Stimulated activated naive B cell treated with anti-CD40 and anti-IgM and Interleukin-4, amounts not matched to agents 10 μg/mL and 1 μg/mL and 100 μg/mL, for 72 hours (primary cell): ENCODE data around the gene LRRC51.
A peak's percentile ranks its signal among the peaks of the same experiment; 100 is the strongest.

Experiments used
- ATAC-seq, 2 donors: fragments of 150-1000 bp; cut with Tn5 transposase; replicated peaks; 2 replicates each; pipeline ENCODE4 v1.10.0; 2021; ENCODE audit warnings: moderate library complexity in 1 of 2
- DNase-seq: peaks from one replicate; pipeline ENCODE4 v3.0.0; 2021
- H3K27ac Mint-ChIP-seq: one replicate; pipeline ENCODE4 v1.8.0; 2022; ENCODE audit warnings: mild to moderate bottlenecking, mixed read lengths
- H3K27me3 Mint-ChIP-seq, 2 donors: one replicate each; pipeline ENCODE4 v1.8.0; 2022; ENCODE audit warnings: mixed read lengths in 2 of 2
- H3K36me3 Mint-ChIP-seq, 2 donors: one replicate each; pipeline ENCODE4 v1.8.0; 2022; ENCODE audit warnings: mixed read lengths in 2 of 2, mild to moderate bottlenecking in 1 of 2
- H3K4me1 Mint-ChIP-seq, 2 donors: one replicate each; pipeline ENCODE4 v1.8.0; 2022; ENCODE audit warnings: mixed read lengths in 2 of 2, mild to moderate bottlenecking in 1 of 2
- H3K4me3 Mint-ChIP-seq, 2 donors: one replicate each; pipeline ENCODE4 v1.8.0; 2022; ENCODE audit warnings: mild to moderate bottlenecking in 2 of 2, mixed read lengths in 2 of 2, moderate library complexity in 1 of 2
- H3K9me3 Mint-ChIP-seq, 2 donors: one replicate each; pipeline ENCODE4 v1.8.0; 2022; ENCODE audit warnings: mixed read lengths in 2 of 2, mild to moderate bottlenecking in 1 of 2

Gene LRRC51

DNA sequence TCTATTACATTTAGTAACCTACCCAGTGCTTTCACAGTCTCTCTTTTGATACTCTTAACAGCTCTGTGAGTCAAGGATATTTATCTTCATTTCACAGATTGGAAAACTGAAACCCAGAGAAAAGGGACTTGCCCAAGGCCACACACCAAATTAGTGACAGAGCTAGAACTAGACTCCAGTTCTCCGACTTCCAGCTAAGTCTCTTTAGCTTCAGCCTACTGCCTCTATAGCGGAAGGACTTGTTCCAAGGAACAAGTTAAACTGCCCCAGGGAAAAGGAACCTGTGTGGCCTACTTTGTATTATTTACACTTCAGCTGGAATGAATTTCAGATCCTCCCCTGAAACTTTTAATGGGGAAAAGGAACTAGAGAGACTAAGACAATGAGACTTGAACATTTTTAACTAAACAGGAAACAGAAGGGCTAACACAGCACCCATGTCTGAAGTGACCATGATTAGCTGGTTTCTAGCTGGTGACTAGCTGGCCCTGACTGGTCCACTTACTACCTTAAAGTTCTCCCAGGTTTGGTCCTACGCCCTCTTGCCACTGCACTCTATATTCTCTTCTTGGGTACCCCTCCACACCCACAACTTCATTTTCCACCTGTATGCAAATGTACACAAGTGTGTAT lies 1.3 kb downstream of the LRRC51 start:
- H3K27me3 Mint-ChIP-seq, result no peaks in the 10 kb centered on the region
- H3K4me3 Mint-ChIP-seq, result peak overlapping the region; percentile 99
- no peaks in the 10 kb centered on the region for H3K9me3 Mint-ChIP-seq
- H3K36me3 Mint-ChIP-seq, result peaks cover 6 to 10% of the 10 kb centered on the region in 2 donors
- ATAC-seq, result no peak
- H3K4me1 Mint-ChIP-seq, result peaks cover 26 to 43% of the 10 kb centered on the region in 2 donors
- DNase-seq, result no peak
- peak overlapping the region; percentile 95 for H3K27ac Mint-ChIP-seq

DNA sequence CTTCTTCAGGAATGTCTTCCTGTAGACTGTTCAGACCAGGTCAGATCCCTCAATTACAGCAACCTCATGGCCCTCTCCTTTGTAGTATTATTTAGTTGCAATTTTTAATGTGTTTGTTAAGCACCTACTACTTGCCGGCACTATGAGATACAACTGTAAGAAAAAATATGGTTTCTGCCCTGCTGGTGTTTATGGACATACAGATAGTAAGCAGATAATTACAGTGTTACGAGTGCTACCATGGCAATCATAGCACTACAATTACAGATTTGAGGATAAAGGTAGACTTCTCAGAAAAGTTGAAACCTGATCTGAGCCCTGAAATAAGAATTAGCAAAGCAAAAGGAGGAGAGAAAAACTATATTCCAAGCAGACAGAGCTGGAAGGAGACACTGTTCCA lies 2.8 kb downstream of the LRRC51 start:
- peak overlapping the region; percentile 68 for H3K27ac Mint-ChIP-seq
- H3K4me1 Mint-ChIP-seq, result peaks cover 21 to 35% of the 10 kb centered on the region in 2 donors
- H3K4me3 Mint-ChIP-seq, result no peak overlapping the region
- H3K9me3 Mint-ChIP-seq, result no peaks in the 10 kb centered on the region
- ATAC-seq, result no peak
- DNase-seq, result no peak
- peaks cover 8 to 12% of the 10 kb centered on the region in 2 donors for H3K36me3 Mint-ChIP-seq
- H3K27me3 Mint-ChIP-seq, result no peaks in the 10 kb centered on the region

DNA sequence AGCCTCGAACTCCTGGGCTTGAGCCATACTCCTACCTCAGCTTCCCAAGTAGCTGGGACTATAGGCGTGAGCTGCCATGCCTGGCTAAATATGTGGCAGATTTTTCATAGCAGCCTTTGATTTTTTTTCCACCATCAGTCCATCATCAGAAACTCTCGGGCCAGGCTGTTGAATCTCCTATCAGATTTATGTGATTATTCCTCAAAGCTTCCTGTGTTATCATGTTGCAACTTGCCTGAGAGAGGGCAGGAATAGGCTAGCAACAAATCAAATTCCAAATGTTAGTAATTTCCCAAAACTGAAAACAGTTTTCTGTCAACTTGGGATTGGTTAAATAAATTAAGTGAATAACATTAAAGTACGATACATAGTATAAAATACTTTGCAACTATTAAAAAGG lies 3.4 kb downstream of the LRRC51 start:
- H3K4me1 Mint-ChIP-seq, result peaks cover 17 to 28% of the 10 kb centered on the region in 2 donors
- ATAC-seq (no peak), DNase-seq (no peak)
- H3K36me3 Mint-ChIP-seq, result peaks cover 8 to 12% of the 10 kb centered on the region in 2 donors
- H3K27me3 Mint-ChIP-seq, result no peaks in the 10 kb centered on the region
- no peaks in the 10 kb centered on the region for H3K9me3 Mint-ChIP-seq
- no peak overlapping the region for H3K27ac Mint-ChIP-seq
- H3K4me3 Mint-ChIP-seq, result no peak overlapping the region

DNA sequence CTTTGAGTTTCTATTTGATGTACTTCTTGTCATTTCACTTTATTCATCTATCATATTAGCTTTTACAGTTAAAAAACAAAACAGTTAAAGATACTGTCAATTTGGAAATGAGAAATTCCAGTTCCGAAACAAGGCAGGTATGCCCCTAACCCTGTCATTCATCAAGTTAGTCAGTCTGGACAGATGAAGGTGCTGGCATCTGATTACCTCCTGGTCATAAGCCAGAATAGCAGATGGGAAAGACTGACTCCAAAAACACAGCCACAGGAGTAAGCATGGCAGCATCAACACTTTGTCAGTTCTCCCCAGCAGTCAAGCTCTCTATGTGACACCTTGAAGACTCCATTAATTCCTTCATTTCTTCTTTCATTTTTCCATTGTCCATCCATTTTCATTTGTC lies 4.3 kb downstream of the LRRC51 start:
- ATAC-seq (no peak), DNase-seq (no peak)
- H3K27ac Mint-ChIP-seq, result no peak overlapping the region
- no peaks in the 10 kb centered on the region for H3K9me3 Mint-ChIP-seq
- no peaks in the 10 kb centered on the region for H3K27me3 Mint-ChIP-seq
- no peak overlapping the region for H3K4me3 Mint-ChIP-seq
- peaks cover 14 to 23% of the 10 kb centered on the region in 2 donors for H3K4me1 Mint-ChIP-seq
- peaks cover 8 to 16% of the 10 kb centered on the region in 2 donors for H3K36me3 Mint-ChIP-seq

DNA sequence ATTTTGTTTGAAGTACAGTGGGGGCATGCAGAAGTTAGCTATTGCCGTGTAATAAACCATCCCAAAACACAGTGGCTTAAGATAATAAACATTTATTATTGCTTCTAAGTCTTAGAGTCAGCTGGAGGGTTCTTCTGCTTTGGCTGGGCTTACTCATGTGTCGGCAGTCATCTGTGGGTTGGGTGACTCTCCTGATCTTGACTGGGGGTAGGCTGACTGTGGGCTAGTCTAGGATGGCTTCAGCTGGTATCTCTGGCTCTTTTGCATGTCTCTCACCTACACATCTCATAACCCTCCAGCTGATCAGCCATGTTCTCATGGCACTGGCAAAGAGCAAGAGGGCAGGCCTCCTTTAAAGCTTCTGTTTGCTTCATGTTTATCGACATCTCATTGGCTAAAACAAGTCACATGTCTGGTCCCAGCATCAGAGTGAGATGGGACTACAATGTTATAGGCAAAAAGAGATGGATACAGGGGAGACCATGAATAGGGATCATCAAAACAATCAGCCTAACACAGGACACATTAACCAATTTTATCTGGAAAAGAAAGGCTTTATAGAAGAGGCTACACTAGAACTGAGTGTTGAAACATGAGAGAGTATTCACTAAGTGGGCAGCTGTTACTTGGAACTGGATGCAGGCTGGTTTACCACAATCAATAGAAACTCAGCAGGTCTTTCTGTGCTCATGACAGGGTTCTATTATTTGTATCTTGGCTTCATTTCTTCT lies 5.1 kb downstream of the LRRC51 start:
- peaks cover 8 to 17% of the 10 kb centered on the region in 2 donors for H3K36me3 Mint-ChIP-seq
- ATAC-seq (no peak), DNase-seq (no peak)
- H3K27ac Mint-ChIP-seq, result no peak overlapping the region
- no peaks in the 10 kb centered on the region for H3K9me3 Mint-ChIP-seq
- peaks cover 9 to 15% of the 10 kb centered on the region in 2 donors for H3K4me1 Mint-ChIP-seq
- H3K4me3 Mint-ChIP-seq, result no peak overlapping the region
- no peaks in the 10 kb centered on the region for H3K27me3 Mint-ChIP-seq

DNA sequence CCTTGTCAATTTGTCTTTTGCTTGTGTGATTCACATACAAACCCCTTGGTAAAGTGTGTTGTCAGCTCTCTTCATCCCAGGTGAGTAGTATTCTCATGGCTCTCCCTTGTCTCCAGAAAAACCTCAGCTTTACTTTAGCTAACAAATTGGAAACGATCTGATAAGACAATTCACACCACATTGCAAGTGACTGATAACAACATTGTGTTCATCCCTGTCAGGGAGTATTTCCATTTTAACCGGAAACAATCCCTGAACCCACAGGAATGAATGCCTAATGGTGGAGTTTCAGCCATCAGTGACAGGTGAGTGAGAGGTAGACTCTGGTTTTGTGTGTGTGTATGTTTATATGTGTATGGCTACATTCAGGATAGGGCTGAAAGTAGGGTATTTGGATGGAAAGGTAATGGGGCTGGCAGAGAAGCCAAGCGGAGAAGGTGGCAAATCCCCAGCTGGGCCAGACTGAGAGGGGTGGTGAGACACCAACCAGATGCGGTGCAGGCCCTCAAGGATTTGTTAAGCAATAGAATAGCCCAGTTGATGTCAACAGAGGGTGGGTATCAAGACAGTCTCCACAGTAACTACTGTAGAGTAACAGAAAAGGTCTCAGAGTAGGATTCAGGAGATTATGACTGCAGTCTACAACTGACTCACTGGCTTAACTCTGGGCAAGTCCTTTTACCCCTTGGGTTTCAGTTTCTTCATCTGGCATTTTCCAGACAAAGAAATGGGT lies 7.6 kb downstream of the LRRC51 start:
- Mint-ChIP-seq H3K4me1 (peaks cover 13 to 19% of the 10 kb centered on the region in 2 donors), H3K36me3 (peaks cover 10 to 21% of the 10 kb centered on the region in 2 donors), H3K9me3 (no peaks in the 10 kb centered on the region), H3K27ac (no peak overlapping the region), H3K4me3 (no peak overlapping the region), H3K27me3 (no peaks in the 10 kb centered on the region)
- no peak for ATAC-seq
- no peak for DNase-seq

DNA sequence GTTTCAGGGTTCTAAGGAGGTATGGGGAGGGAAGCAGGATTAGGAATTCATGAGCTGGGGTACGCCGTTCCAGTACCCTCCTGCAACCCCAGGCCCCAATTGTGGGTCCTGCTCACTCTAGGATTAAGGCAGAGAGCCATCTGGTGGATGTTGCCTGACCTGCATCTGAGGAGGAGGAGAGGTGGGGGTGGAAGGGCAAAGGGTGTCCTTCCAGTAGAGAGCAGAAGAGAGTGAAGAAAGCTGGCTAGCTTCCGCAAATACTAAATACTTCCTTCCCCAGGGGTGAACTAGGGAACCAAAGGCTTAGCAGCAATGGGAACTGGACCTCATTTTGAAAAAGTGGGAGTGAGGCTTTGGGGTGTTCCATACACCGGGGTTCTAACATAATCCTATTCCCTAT lies 10.6 kb downstream of the LRRC51 start:
- Mint-ChIP-seq H3K36me3 (peaks cover 8 to 22% of the 10 kb centered on the region in 2 donors), H3K27ac (peak overlapping the region; percentile 82), H3K27me3 (no peaks in the 10 kb centered on the region), H3K4me3 (no peak overlapping the region), H3K9me3 (no peaks in the 10 kb centered on the region), H3K4me1 (peaks cover 15 to 19% of the 10 kb centered on the region in 2 donors)
- ATAC-seq (peak; percentile 94 to 96), DNase-seq (peak; percentile 55)

DNA sequence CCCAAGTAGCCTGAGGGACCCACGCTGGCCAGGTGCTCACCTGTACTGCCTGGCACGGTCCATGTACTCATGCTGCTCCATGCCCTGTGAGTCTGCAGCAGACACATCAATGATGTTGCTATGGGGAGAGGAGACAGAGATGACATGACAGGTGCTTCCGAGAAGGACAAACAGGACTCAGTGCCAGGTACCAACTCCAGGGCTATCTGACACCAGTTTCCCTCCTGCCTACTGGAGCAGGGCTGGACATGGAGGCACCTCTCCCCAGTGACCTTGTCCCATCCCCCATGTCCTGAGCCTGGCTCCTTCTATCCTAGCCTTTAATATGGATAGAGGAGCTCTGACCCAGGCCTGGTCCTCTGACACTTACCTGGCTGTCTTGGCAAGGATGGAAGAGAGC lies 18.1 kb downstream of the LRRC51 start:
- H3K4me1 Mint-ChIP-seq, result peaks cover 31 to 56% of the 10 kb centered on the region in 2 donors
- peaks cover 0 to 3% of the 10 kb centered on the region in 2 donors for H3K9me3 Mint-ChIP-seq
- peaks cover 42 to 58% of the 10 kb centered on the region in 2 donors for H3K36me3 Mint-ChIP-seq
- no peaks in the 10 kb centered on the region for H3K27me3 Mint-ChIP-seq
- no peak overlapping the region for H3K27ac Mint-ChIP-seq
- H3K4me3 Mint-ChIP-seq, result no peak overlapping the region
- ATAC-seq, result no peak
- DNase-seq, result no peak

DNA sequence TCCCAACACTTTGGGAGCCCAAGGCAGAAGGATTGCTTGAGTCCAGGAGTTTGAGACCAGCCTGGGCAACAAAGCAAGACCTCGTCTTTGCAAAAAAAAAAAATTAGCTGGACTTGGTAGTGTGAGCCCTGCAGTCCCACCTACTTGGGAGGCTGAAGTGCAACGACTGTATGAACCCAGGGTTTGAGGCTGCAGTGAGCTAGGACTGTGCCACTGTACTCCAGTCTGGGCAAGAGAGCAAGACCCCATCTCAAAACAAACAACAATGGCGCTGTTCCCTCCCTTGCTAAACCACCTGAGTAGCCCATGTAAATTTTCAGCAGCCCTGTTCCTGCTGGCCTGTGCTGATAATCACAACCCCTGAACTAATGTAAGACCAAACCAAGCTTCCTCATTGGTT lies 19.4 kb downstream of the LRRC51 start:
- peaks cover 4 to 8% of the 10 kb centered on the region in 2 donors for H3K9me3 Mint-ChIP-seq
- DNase-seq (no peak), ATAC-seq (no peak)
- peak overlapping the region in 1 of 2 donors; percentile 26 for H3K4me3 Mint-ChIP-seq
- no peaks in the 10 kb centered on the region for H3K27me3 Mint-ChIP-seq
- H3K36me3 Mint-ChIP-seq, result peaks cover 50 to 64% of the 10 kb centered on the region in 2 donors
- H3K27ac Mint-ChIP-seq, result peak overlapping the region; percentile 90
- peaks cover 37 to 64% of the 10 kb centered on the region in 2 donors for H3K4me1 Mint-ChIP-seq

DNA sequence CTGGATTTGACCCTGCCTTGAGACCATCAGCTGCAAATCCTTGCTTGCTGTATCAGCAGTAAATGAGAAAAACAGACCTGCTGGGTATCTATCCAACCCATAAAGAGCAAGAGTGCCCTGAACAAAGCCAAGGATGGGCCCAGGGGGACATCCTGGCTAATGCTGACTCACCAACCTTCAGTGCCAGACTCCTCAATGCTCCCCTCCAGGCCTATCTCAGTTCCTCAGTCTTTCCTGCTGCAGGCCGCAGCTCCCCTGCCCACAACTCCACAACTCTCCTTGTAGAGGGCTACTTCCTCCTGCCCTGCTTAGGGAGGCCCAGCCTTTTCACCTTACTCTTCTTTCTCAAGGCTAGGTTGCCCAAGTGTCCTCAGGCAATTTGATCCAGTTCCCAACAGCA lies 19.8 kb downstream of the LRRC51 start:
- DNase-seq (no peak), ATAC-seq (no peak)
- Mint-ChIP-seq H3K4me1 (peaks cover 37 to 64% of the 10 kb centered on the region in 2 donors), H3K36me3 (peaks cover 54 to 67% of the 10 kb centered on the region in 2 donors), H3K4me3 (peak overlapping the region; percentile 26 to 51), H3K27ac (peak overlapping the region; percentile 90), H3K27me3 (no peaks in the 10 kb centered on the region), H3K9me3 (peaks cover 4 to 8% of the 10 kb centered on the region in 2 donors)

DNA sequence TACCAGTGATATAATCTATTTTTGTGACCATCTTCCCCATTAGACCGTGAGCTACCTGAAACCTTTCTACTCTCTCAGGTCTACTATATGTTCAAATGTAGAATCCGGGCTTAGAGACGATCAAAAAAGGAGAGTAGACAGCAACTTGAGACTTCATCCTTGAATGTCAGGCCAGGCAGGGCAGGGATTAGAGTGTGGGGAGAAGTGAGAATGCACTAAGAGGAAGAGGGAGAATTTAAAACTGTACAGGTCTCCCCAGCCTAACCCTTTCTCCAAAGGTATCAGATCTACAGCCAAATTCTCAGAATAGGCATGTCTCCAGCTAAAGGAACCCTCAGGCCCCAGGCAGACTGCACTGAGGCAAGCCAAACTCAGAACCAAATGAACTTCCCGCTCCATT lies 21.5 kb downstream of the LRRC51 start:
- Mint-ChIP-seq H3K36me3 (peaks cover 52 to 73% of the 10 kb centered on the region in 2 donors), H3K27ac (peak overlapping the region; percentile 95), H3K9me3 (peaks cover 4 to 8% of the 10 kb centered on the region in 2 donors), H3K4me1 (peaks cover 37 to 64% of the 10 kb centered on the region in 2 donors), H3K4me3 (peak overlapping the region; percentile 86 to 93), H3K27me3 (no peaks in the 10 kb centered on the region)
- ATAC-seq (no peak), DNase-seq (no peak)

DNA sequence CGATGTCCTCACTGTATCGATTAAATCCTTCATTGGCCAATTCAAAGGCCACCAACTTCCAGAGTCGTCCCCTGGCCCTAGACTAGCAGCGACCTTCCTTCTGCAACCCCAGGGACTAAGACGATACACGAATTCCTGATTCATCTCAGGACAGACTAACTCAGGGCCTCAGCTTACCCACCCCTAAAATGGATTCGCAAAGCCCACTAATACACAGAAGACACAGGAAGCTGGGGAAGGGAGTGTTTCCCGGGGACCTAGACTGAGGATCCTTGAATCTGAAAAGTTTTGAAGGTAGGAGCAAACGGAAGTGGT lies 21.9 kb downstream of the LRRC51 start:
- Mint-ChIP-seq H3K9me3 (peaks cover 4 to 8% of the 10 kb centered on the region in 2 donors), H3K4me1 (peaks cover 37 to 63% of the 10 kb centered on the region in 2 donors), H3K27ac (peak overlapping the region; percentile 95), H3K27me3 (no peaks in the 10 kb centered on the region), H3K4me3 (peak overlapping the region; percentile 86 to 93), H3K36me3 (peaks cover 56 to 73% of the 10 kb centered on the region in 2 donors)
- no peak for DNase-seq
- ATAC-seq, result no peak

DNA sequence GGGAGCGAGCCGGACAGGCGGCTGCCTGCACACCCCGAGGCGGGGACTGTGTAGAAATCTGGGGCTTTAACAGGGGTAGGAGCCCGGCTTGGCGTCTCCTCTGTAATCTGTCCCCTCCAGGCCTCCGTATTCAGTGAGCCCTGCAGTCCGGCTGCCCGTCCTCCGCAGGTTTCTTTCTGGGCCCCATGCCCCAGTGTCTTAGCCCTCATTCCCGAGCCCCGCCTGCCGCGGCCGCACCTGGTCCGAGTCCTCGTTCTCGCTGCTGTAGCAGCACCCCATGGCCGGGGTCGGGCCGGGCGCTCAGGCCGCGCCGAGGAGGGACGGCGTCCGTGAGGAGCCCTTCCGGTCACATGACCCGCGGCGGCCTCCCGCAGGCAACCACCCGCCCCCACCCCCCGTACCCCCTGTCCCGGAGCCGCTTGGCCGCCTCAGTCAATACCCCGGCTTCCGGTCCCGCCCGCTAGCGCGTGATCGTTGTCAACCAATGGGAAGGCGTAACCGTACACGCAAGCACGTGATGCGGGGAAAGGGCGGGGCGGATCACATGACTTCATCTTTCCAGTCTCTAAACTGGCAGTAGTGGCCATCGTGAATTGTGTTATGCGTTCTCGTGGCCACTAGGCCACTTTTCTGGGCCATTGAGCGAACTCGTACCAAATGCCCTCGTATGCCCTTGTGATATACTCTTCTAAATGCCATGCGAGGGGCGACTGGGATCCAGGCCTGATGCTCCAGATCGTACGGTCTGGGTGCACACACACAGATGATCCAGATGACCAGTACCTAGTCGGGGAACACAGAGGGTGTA lies 22.5 kb downstream of the LRRC51 start, which contains the start of gene LAMTOR1:
Gene LAMTOR1, minus strand, starts transcription at position 352 of the 808 bp plus-strand sequence. Its CDS starts 73 bp downstream, at position 279.
- peak; percentile 95 to 97 for ATAC-seq
- peak within 1 kb of the TSS; percentile 86 to 93 for H3K4me3 Mint-ChIP-seq
- peak; percentile 97 for DNase-seq
- H3K27me3 Mint-ChIP-seq, result no peaks in the 10 kb centered on the region
- H3K9me3 Mint-ChIP-seq, result peaks cover 4 to 8% of the 10 kb centered on the region in 2 donors
- peak within 1 kb of the TSS; percentile 95 for H3K27ac Mint-ChIP-seq
- peaks cover 33 to 57% of the 10 kb centered on the region in 2 donors for H3K4me1 Mint-ChIP-seq
- H3K36me3 Mint-ChIP-seq, result peaks cover 51 to 73% of the 10 kb centered on the region in 2 donors

DNA sequence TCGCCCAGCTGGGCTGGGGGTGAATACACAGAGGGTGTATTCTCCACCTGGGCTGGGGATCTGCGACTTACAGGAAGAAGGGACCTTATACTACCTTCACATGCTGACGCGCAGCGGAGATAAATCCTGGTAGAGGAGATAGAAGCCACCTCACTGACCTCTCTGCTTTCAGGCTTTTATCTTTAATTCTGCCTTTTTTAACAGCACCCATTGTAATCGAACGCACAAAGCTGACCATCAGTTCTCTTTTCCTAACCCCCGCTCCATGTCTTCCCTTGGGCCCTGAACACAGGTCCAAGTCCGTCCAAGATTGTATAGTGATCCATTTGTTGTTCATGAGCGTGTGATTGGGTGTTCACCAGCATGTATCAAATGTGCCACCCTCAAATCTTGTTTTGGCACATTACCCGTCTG lies 23.1 kb downstream of the LRRC51 start:
- Mint-ChIP-seq H3K27me3 (no peaks in the 10 kb centered on the region), H3K27ac (peak overlapping the region; percentile 95), H3K36me3 (peaks cover 48 to 70% of the 10 kb centered on the region in 2 donors), H3K4me3 (peak overlapping the region; percentile 86 to 93), H3K9me3 (peaks cover 4 to 8% of the 10 kb centered on the region in 2 donors), H3K4me1 (peaks cover 33 to 51% of the 10 kb centered on the region in 2 donors)
- no peak for ATAC-seq
- DNase-seq, result no peak
